HCT116 (cell line): ENCODE results near the gene NIPAL4. TPM values are rescaled to one million over a fixed set of nuclear protein-coding genes. Genes with fewer than 3 reads are reported as not detected.

Experiments used
- ATAC-seq: fragments of 200-7000 bp; cut with Tn5 transposase; 2 replicates; pipeline ENCODE4 v1.9.1; 2020; ENCODE audit warnings: mild to moderate bottlenecking, moderate library complexity
- BruUV-seq: library from RNA; stranded (reverse); fragments of 400-500 nt; replicated peaks from 2 replicates; lab custom pipeline; 2021; lab: Mats Ljungman, UMichigan
- CTCF ChIA-PET: fragments of 300-600 bp; sonication (Branson Sonifier 250); formaldehyde crosslinking; loops from one replicate; lab custom pipeline; 2021; ENCODE audit warnings: antibody characterized with exemption; lab: Charles Lee
- POLR2A ChIA-PET: fragments of 300-600, 350-600 bp; sonication (Branson Sonifier 250); formaldehyde crosslinking; loops from one replicate; lab custom pipeline; 2021; ENCODE audit warnings: antibody characterized with exemption; lab: Charles Lee
- RAD21 ChIA-PET, 2 experiments: fragments of 300-600 bp; sonication (Branson Sonifier 250); formaldehyde crosslinking; loops; one replicate each; lab custom pipeline; 2023; ENCODE audit warnings: low total read pairs in 2 of 2; ENCODE audit not compliant: uncharacterized antibody in 2 of 2, unreplicated experiment in 2 of 2, low non-redundant PET in 1 of 2; lab: Charles Lee
- DNase-seq: peaks from one replicate; pipeline ENCODE4 v3.0.0-alpha.2; 2010; ENCODE audit warnings: low read depth, low spot score
- H2AFZ ChIP-seq: fragments of 200-600 bp; shearing (Covaris generic), sonication (generic); 2 replicates; pipeline ENCODE4 v1.6.1; 2017; ENCODE audit warnings: low read depth, mixed run types, mixed read lengths, antibody characterized with exemption, low read length; ENCODE audit not compliant: poor library complexity, severe bottlenecking
- H3K27ac ChIP-seq: 2 replicates; pipeline ENCODE4 v1.5.1; 2012; ENCODE audit warnings: low read depth, low read length
- H3K27me3 ChIP-seq: fragments of 200-600 bp; sonication (generic); 2 replicates; pipeline ENCODE4 v1.6.1; 2016; ENCODE audit warnings: mixed run types, low read length, mixed read lengths; ENCODE audit not compliant: insufficient read depth
- H3K36me3 ChIP-seq, 2 experiments: fragments of 200-500 bp in 1 of 2; fragments of 200-600 bp in 1 of 2; sonication (Bioruptor generic) in 1 of 2; sonication (generic) in 1 of 2; 2 replicates each; pipeline versions ENCODE4 v1.5.1 to v1.6.1; 2014 to 2016; ENCODE audit warnings: low read length in 2 of 2, inconsistent platforms in 1 of 2, mixed read lengths in 1 of 2, mixed run types in 1 of 2; ENCODE audit not compliant: insufficient read depth in 2 of 2, control insufficient read depth in 1 of 2
- H3K4me1 ChIP-seq, 2 experiments: fragments of 200-600 bp in 1 of 2; sonication (generic) in 1 of 2; 2 replicates each; pipeline versions ENCODE4 v1.5.1 to v1.6.1; 2012 to 2017; ENCODE audit warnings: low read length in 2 of 2, inconsistent platforms in 1 of 2, mild to moderate bottlenecking in 1 of 2, mixed read lengths in 1 of 2, mixed run types in 1 of 2, moderate library complexity in 1 of 2; ENCODE audit not compliant: insufficient read depth in 2 of 2, control insufficient read depth in 1 of 2
- H3K4me2 ChIP-seq: fragments of 200-600 bp; sonication (generic); 2 replicates; pipeline ENCODE4 v1.6.1; 2017; ENCODE audit warnings: mixed run types, low read length, mixed read lengths
- H3K4me3 ChIP-seq, 2 experiments: fragments of 200-600 bp in 1 of 2; sonication (generic) in 1 of 2; replicated peaks in 1 of 2; 2 replicates each; pipeline ENCODE4 v1.5.1; 2011 to 2016; ENCODE audit warnings: low read length in 2 of 2, control low read depth in 1 of 2, low read depth in 1 of 2, mild to moderate bottlenecking in 1 of 2, mixed read lengths in 1 of 2, mixed run types in 1 of 2
- H3K79me2 ChIP-seq: fragments of 200-600 bp; sonication (generic); 2 replicates; pipeline ENCODE4 v1.6.1; 2017; ENCODE audit warnings: mild to moderate bottlenecking, mixed run types, low read length, moderate library complexity, mixed read lengths; ENCODE audit not compliant: insufficient read depth
- H3K9ac ChIP-seq: fragments of 200-600 bp; sonication (generic); 2 replicates; pipeline ENCODE4 v1.6.1; 2016; ENCODE audit warnings: low read length, mixed read lengths
- H3K9me2 ChIP-seq: fragments of 200-600 bp; sonication (generic), shearing (Covaris generic); 2 replicates; pipeline ENCODE4 v1.6.1; 2017; ENCODE audit warnings: mixed run types, mild to moderate bottlenecking, moderate library complexity; ENCODE audit not compliant: insufficient read depth
- H3K9me3 ChIP-seq, 2 experiments: fragments of 200-500 bp in 1 of 2; fragments of 200-600 bp in 1 of 2; sonication (Bioruptor generic) in 1 of 2; sonication (generic) in 1 of 2; 2 replicates each; pipeline ENCODE4 v1.6.1; 2014 to 2017; ENCODE audit warnings: low read length in 2 of 2, mixed read lengths in 2 of 2, inconsistent platforms in 1 of 2, low read depth in 1 of 2, mild to moderate bottlenecking in 1 of 2, mixed run types in 1 of 2, moderate library complexity in 1 of 2; ENCODE audit not compliant: control insufficient read depth in 1 of 2, insufficient read depth in 1 of 2
- H4K20me1 ChIP-seq: fragments of 200-600 bp; sonication (generic), shearing (Covaris generic); 2 replicates; pipeline ENCODE4 v1.6.1; 2017; ENCODE audit warnings: mixed run types, mild to moderate bottlenecking, moderate library complexity; ENCODE audit not compliant: insufficient read depth
- CBX3 ChIP-seq: IDR thresholded peaks from 2 replicates; pipeline ENCODE4 v1.6.1; 2012; ENCODE audit warnings: low read depth
- ELF1 ChIP-seq: IDR thresholded peaks from 2 replicates; pipeline ENCODE4 v1.6.1; 2012; ENCODE audit warnings: low read depth, borderline replicate concordance
- EZH2 ChIP-seq: fragments of 200-600 bp; sonication (generic); IDR thresholded peaks from 2 replicates; pipeline ENCODE4 v1.6.1; 2017; ENCODE audit warnings: antibody characterized with exemption, mixed run types
- EZH2phosphoT487 ChIP-seq: fragments of 200-600 bp; IDR thresholded peaks from 2 replicates; pipeline ENCODE4 v1.6.1; 2018; ENCODE audit warnings: antibody characterized with exemption, borderline replicate concordance
- JUND ChIP-seq: IDR thresholded peaks from 2 replicates; pipeline ENCODE4 v1.6.1; 2012
- SIN3A ChIP-seq: IDR thresholded peaks from 2 replicates; pipeline ENCODE4 v1.6.1; 2012; ENCODE audit warnings: low read depth
- TCF7L2 ChIP-seq: IDR thresholded peaks from 2 replicates; pipeline ENCODE4 v1.7.0; 2011; ENCODE audit warnings: borderline replicate concordance, inconsistent platforms; ENCODE audit not compliant: insufficient read depth, insufficient read length; ENCODE audit errors: extremely low read depth
- ZFX ChIP-seq: fragments of 450-650 bp; IDR thresholded peaks from 2 replicates; pipeline ENCODE4 v1.6.1; 2017
- ZNF274 ChIP-seq: fragments of 200-500 bp; sonication (Bioruptor generic); IDR thresholded peaks from 2 replicates; pipeline ENCODE4 v1.6.1; 2014; ENCODE audit warnings: mild to moderate bottlenecking, low read depth, low read length, inconsistent platforms
- intact Hi-C: fragments of 100-400 bp; cut with micrococcal nuclease; formaldehyde crosslinking; loops from 2 replicates; pipeline ENCODE4 v1.10.0; 2022
- total RNA-seq: library from RNA; stranded (reverse); gene quantifications from one replicate; pipeline ENCODE4 v1.2.1, GENCODE V29; 2021; ENCODE audit not compliant: unreplicated experiment
- TF ChIP-seq, protein P1 (sequence below), 3 experiments: fragments of 200-600 bp in 1 of 3; sonication (generic) in 1 of 3; IDR thresholded peaks in 2 of 3; conservative IDR thresholded peaks in 1 of 3; 2 replicates each; pipeline ENCODE4 v1.5.1; 2012 to 2017; ENCODE audit warnings: low read depth in 2 of 3, low read length in 2 of 3, antibody characterized with exemption in 1 of 3, borderline replicate concordance in 1 of 3, control low read depth in 1 of 3, mild to moderate bottlenecking in 1 of 3, mixed read lengths in 1 of 3, mixed run types in 1 of 3, moderate library complexity in 1 of 3; ENCODE audit not compliant: insufficient read depth in 1 of 3
- TF ChIP-seq, protein P2 (sequence below): IDR thresholded peaks from 2 replicates; pipeline ENCODE4 v1.6.1; 2012
- TF ChIP-seq, protein P3 (sequence below): IDR thresholded peaks from 2 replicates; pipeline ENCODE4 v1.6.1; 2012

The NIPAL4 gene
- total RNA-seq, 1 experiment from 2014 or later = 0.12 TPM

DNA sequence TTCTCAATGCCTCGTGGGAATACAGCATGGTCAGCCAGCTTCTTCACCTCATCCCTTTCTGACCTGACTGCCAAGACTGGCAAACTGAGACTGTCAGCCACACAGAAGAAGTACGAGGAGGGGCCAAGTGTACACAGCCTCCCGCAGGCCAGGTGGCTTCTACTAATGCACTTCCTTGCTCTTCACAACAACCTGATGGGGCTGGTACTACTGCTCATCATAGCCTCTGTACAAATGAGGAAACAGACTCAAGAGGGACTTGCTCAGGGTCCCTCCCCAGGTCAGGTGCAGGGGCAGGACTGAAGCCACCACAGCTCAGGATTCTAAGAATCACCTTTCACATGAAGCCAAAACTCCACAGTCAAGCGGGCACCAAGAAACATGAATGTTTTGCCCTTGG lies 21.3 kb downstream of the NIPAL4 start:
- intact Hi-C loops = no loop called here
- no peak overlapping the region for H2AFZ ChIP-seq
- ChIA-PET RAD21 (no interaction called here), CTCF (interaction anchor here (1.3 kb wide), 1 partner anchor 9 kb away, joined by 6 read pairs; no protein-coding TSS in a partner anchor), POLR2A (no interaction called here)
- no TSS peak for BruUV-seq
- H3K27ac ChIP-seq = no peak overlapping the region
- no peaks in the 10 kb centered on the region for H4K20me1 ChIP-seq
- ATAC-seq = no peak
- no peak overlapping the region for H3K9ac ChIP-seq
- H3K9me2 ChIP-seq = no peaks in the 10 kb centered on the region
- no peaks in the 10 kb centered on the region for H3K79me2 ChIP-seq
- TF ChIP-seq TCF7L2 = no peak
- TF ChIP-seq ELF1 = no peak
- TF ChIP-seq ZNF274 = no peak
- TF ChIP-seq ZFX = no peak
- TF ChIP-seq JUND = no peak
- no peak for TF ChIP-seq CBX3
- TF ChIP-seq, protein P1, sequence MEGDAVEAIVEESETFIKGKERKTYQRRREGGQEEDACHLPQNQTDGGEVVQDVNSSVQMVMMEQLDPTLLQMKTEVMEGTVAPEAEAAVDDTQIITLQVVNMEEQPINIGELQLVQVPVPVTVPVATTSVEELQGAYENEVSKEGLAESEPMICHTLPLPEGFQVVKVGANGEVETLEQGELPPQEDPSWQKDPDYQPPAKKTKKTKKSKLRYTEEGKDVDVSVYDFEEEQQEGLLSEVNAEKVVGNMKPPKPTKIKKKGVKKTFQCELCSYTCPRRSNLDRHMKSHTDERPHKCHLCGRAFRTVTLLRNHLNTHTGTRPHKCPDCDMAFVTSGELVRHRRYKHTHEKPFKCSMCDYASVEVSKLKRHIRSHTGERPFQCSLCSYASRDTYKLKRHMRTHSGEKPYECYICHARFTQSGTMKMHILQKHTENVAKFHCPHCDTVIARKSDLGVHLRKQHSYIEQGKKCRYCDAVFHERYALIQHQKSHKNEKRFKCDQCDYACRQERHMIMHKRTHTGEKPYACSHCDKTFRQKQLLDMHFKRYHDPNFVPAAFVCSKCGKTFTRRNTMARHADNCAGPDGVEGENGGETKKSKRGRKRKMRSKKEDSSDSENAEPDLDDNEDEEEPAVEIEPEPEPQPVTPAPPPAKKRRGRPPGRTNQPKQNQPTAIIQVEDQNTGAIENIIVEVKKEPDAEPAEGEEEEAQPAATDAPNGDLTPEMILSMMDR (IDR thresholded peaks at IDR 0.05 in 2 of 3, conservative IDR thresholded peaks at IDR 0.05 in 1 of 3; ENCODE audit: borderline replicate concordance in 1 of 3, insufficient read depth in 1 of 3, low read depth in 2 of 3, low read length in 2 of 3) = no peak
- TF ChIP-seq EZH2phosphoT487 = no peak
- TF ChIP-seq, protein P2, sequence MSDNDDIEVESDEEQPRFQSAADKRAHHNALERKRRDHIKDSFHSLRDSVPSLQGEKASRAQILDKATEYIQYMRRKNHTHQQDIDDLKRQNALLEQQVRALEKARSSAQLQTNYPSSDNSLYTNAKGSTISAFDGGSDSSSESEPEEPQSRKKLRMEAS = no peak
- TF ChIP-seq EZH2 = no peak
- TF ChIP-seq, protein P3, sequence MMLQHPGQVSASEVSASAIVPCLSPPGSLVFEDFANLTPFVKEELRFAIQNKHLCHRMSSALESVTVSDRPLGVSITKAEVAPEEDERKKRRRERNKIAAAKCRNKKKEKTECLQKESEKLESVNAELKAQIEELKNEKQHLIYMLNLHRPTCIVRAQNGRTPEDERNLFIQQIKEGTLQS = no peak
- no peak for TF ChIP-seq SIN3A
- no peak for DNase-seq
- H3K27me3 ChIP-seq = no peaks in the 10 kb centered on the region
- H3K9me3 ChIP-seq = no peaks in the 10 kb centered on the region
- H3K36me3 ChIP-seq = peaks cover 0 to 20% of the 10 kb centered on the region in 2 experiments; a peak in 2 of 4 replicates
- H3K4me3 ChIP-seq = no peak overlapping the region
- H3K4me2 ChIP-seq = no peak overlapping the region
- H3K4me1 ChIP-seq = no peaks in the 10 kb centered on the region
